A549 (cell line): ENCODE measurements around the gene INVS.

Source experiments
- CBX2 ChIP-seq: fragments of 200-600 bp; sonication (generic); IDR thresholded peaks from 2 replicates; pipeline ENCODE4 v1.6.1; 2016; ENCODE audit warnings: low read depth, mild to moderate bottlenecking, borderline replicate concordance
- CBX8 ChIP-seq: fragments of 200-600 bp; sonication (generic); IDR thresholded peaks from 2 replicates; pipeline ENCODE4 v1.6.1; 2016
- EP300 ChIP-seq, 2 experiments: fragments of >200 bp; sonication (Bioruptor Twin); formaldehyde crosslinking; IDR thresholded peaks; 2 replicates in 1 of 2; 3 replicates in 1 of 2; pipeline ENCODE4 v1.6.1; 2016 to 2017
- FOSL2 ChIP-seq, 2 experiments: fragments of 450-650 bp in 1 of 2; fragments of >200 bp in 1 of 2; sonication (Bioruptor Twin) in 1 of 2; formaldehyde crosslinking; IDR thresholded peaks; 2 replicates each; pipeline versions ENCODE4 v1.5.0 to v1.6.1; 2016 to 2020; ENCODE audit warnings: mild to moderate bottlenecking in 1 of 2, moderate library complexity in 1 of 2
- FOXS1 ChIP-seq: fragments of 250-450 bp; sonication (Bioruptor Pico); IDR thresholded peaks from 2 replicates; pipeline ENCODE4 v1.5.0; 2020; ENCODE audit warnings: mild to moderate bottlenecking, moderate library complexity
- MAZ ChIP-seq: fragments of 150-350 bp; IDR thresholded peaks from 2 replicates; pipeline ENCODE4 v1.6.1; 2014; ENCODE audit warnings: antibody characterized with exemption, low read depth, low read length, borderline replicate concordance
- MYC ChIP-seq: IDR thresholded peaks from 2 replicates; pipeline ENCODE4 v1.6.1; 2012; ENCODE audit warnings: mild to moderate bottlenecking, inconsistent platforms, low read length, improper control_type of control experiment, borderline replicate concordance
- NR3C1 ChIP-seq: fragments of >200 bp; sonication (Bioruptor Twin); formaldehyde crosslinking; IDR thresholded peaks from 3 replicates; pipeline ENCODE4 v1.6.1; 2017
- RNF2 ChIP-seq: fragments of 200-600 bp; sonication (generic); IDR thresholded peaks from 2 replicates; pipeline ENCODE4 v1.6.1; 2016; ENCODE audit warnings: low read depth, mild to moderate bottlenecking, antibody characterized with exemption, moderate library complexity, borderline replicate concordance
- TF ChIP-seq, protein P1 (sequence below): fragments of >200 bp; sonication (Bioruptor Twin); formaldehyde crosslinking; IDR thresholded peaks from 3 replicates; pipeline ENCODE4 v1.5.1; 2016
- TF ChIP-seq, protein P2 (sequence below): fragments of 200-600 bp; sonication (generic); IDR thresholded peaks from 2 replicates; pipeline ENCODE4 v1.6.1; 2016; ENCODE audit warnings: antibody characterized with exemption, mild to moderate bottlenecking, moderate library complexity
- TF ChIP-seq, protein P3 (sequence below): IDR thresholded peaks from 2 replicates; pipeline ENCODE4 v1.6.1; 2012; ENCODE audit warnings: low read depth, borderline replicate concordance

DNA sequence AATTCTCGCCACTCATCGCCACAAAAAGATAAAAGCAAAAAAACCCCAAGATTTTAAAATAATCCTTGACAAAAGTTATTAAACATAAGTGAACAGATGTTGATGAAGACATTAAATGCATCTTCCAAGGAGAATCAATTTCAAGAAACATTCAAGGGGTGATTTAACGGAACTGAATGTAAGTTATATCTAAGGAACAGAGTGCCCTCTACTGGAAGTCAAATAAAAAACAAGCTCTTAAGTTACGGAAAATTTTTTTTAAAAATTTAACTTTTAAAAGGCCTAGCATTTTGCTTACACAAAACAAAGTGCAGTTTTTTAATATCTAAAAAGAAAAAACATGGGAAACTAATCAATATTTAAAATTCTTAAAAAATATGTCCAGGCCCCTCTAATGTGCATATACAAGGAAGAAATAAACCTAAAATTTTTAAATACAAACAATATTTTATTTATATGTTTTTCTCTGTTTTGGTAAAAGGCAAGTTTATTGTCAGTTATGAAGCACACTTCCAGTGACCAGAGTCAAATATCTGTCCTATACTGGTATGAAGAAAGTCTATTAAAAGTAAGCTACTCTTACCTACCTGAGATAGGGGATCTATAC is 225.7 kb downstream of the INVS start:
- TF ChIP-seq MYC: no peak
- TF ChIP-seq, protein P1, sequence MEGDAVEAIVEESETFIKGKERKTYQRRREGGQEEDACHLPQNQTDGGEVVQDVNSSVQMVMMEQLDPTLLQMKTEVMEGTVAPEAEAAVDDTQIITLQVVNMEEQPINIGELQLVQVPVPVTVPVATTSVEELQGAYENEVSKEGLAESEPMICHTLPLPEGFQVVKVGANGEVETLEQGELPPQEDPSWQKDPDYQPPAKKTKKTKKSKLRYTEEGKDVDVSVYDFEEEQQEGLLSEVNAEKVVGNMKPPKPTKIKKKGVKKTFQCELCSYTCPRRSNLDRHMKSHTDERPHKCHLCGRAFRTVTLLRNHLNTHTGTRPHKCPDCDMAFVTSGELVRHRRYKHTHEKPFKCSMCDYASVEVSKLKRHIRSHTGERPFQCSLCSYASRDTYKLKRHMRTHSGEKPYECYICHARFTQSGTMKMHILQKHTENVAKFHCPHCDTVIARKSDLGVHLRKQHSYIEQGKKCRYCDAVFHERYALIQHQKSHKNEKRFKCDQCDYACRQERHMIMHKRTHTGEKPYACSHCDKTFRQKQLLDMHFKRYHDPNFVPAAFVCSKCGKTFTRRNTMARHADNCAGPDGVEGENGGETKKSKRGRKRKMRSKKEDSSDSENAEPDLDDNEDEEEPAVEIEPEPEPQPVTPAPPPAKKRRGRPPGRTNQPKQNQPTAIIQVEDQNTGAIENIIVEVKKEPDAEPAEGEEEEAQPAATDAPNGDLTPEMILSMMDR: peak; percentile 62
- no peak for TF ChIP-seq FOSL2 (IDR thresholded peaks at IDR 0.05)
- TF ChIP-seq FOSL2 (CRISPR knock-in tag; IDR thresholded peaks at IDR 0.05): no peak
- no peak for TF ChIP-seq NR3C1
- TF ChIP-seq, protein P2, sequence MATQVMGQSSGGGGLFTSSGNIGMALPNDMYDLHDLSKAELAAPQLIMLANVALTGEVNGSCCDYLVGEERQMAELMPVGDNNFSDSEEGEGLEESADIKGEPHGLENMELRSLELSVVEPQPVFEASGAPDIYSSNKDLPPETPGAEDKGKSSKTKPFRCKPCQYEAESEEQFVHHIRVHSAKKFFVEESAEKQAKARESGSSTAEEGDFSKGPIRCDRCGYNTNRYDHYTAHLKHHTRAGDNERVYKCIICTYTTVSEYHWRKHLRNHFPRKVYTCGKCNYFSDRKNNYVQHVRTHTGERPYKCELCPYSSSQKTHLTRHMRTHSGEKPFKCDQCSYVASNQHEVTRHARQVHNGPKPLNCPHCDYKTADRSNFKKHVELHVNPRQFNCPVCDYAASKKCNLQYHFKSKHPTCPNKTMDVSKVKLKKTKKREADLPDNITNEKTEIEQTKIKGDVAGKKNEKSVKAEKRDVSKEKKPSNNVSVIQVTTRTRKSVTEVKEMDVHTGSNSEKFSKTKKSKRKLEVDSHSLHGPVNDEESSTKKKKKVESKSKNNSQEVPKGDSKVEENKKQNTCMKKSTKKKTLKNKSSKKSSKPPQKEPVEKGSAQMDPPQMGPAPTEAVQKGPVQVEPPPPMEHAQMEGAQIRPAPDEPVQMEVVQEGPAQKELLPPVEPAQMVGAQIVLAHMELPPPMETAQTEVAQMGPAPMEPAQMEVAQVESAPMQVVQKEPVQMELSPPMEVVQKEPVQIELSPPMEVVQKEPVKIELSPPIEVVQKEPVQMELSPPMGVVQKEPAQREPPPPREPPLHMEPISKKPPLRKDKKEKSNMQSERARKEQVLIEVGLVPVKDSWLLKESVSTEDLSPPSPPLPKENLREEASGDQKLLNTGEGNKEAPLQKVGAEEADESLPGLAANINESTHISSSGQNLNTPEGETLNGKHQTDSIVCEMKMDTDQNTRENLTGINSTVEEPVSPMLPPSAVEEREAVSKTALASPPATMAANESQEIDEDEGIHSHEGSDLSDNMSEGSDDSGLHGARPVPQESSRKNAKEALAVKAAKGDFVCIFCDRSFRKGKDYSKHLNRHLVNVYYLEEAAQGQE: no peak
- TF ChIP-seq EP300 (IDR thresholded peaks at IDR 0.05): no peak
- no peak for TF ChIP-seq FOXS1 (CRISPR knock-in tag)
- TF ChIP-seq CBX8: no peak
- no peak for TF ChIP-seq MAZ
- TF ChIP-seq CBX2: no peak
- TF ChIP-seq, protein P3, sequence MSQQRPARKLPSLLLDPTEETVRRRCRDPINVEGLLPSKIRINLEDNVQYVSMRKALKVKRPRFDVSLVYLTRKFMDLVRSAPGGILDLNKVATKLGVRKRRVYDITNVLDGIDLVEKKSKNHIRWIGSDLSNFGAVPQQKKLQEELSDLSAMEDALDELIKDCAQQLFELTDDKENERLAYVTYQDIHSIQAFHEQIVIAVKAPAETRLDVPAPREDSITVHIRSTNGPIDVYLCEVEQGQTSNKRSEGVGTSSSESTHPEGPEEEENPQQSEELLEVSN: no peak
- no peak for TF ChIP-seq RNF2
